Measurements from ENCODE around the gene EPX. TPM values are rescaled to one million over a fixed set of nuclear protein-coding genes. Genes with fewer than 3 reads are reported as not detected.

EPX gene
- total RNA-seq, 1 experiment from 2014 or later, result not detected

- no peak for DNase-seq (ENCODE audit: low read depth, low spot score)
- in situ Hi-C loops (cut with HindIII; ENCODE audit: low pct_unique_long_range_greater_than_20kb, low sequenced_read_pairs), result no loop called here
These were observed 15.8 kb downstream of the EPX start for GRCh38 chr17:58208344-58208743.

- DNase-seq (ENCODE audit: low read depth, low spot score), result peak; percentile 20
- in situ Hi-C loops (cut with HindIII; ENCODE audit: low pct_unique_long_range_greater_than_20kb, low sequenced_read_pairs), result no loop called here
These were observed 18.4 kb downstream of the EPX start for GRCh38 chr17:58210922-58211321.

- DNase-seq (ENCODE audit: low read depth, low spot score), result peak; percentile 49
- in situ Hi-C loops (cut with HindIII; ENCODE audit: low pct_unique_long_range_greater_than_20kb, low sequenced_read_pairs), result no loop called here
These were observed 23.2 kb downstream of the EPX start for GRCh38 chr17:58215685-58216084.

GRCh38 chr17:58217766-58218165, 25.2 kb downstream of the EPX start:
- no peak for DNase-seq (ENCODE audit: low read depth, low spot score)
- in situ Hi-C loops (cut with HindIII; ENCODE audit: low pct_unique_long_range_greater_than_20kb, low sequenced_read_pairs), result no loop called here

- peak; percentile 95 for DNase-seq (ENCODE audit: low read depth, low spot score)
- in situ Hi-C loops (cut with HindIII; ENCODE audit: low pct_unique_long_range_greater_than_20kb, low sequenced_read_pairs), result no loop called here
These were observed 26.7 kb downstream of the EPX start, which contains the start of gene MKS1 for GRCh38 chr17:58219007-58219788. TSS of gene MKS1 (minus strand) at chr17:58219255. CDS start at chr17:58219230, 25 bp downstream.

GRCh38 chr17:58219789-58220183, 27.3 kb downstream of the EPX start:
- peak; percentile 59 for DNase-seq (ENCODE audit: low read depth, low spot score)
- in situ Hi-C loops (cut with HindIII; ENCODE audit: low pct_unique_long_range_greater_than_20kb, low sequenced_read_pairs), result no loop called here

GRCh38 chr17:58224315-58224714, 31.8 kb downstream of the EPX start:
- no peak for DNase-seq (ENCODE audit: low read depth, low spot score)
- in situ Hi-C loops (cut with HindIII; ENCODE audit: low pct_unique_long_range_greater_than_20kb, low sequenced_read_pairs), result no loop called here

- DNase-seq (ENCODE audit: low read depth, low spot score), result no peak
- in situ Hi-C loops (cut with HindIII; ENCODE audit: low pct_unique_long_range_greater_than_20kb, low sequenced_read_pairs), result no loop called here
These were observed 35.2 kb downstream of the EPX start for GRCh38 chr17:58227733-58228132.

GRCh38 chr17:58228679-58229078, 36.2 kb downstream of the EPX start:
- DNase-seq (ENCODE audit: low read depth, low spot score), result no peak
- in situ Hi-C loops (cut with HindIII; ENCODE audit: low pct_unique_long_range_greater_than_20kb, low sequenced_read_pairs), result no loop called here

- in situ Hi-C loops (cut with HindIII; ENCODE audit: low pct_unique_long_range_greater_than_20kb, low sequenced_read_pairs), result no loop called here
- no peak for DNase-seq (ENCODE audit: low read depth, low spot score)
These were observed 36.9 kb downstream of the EPX start for GRCh38 chr17:58229384-58229783.

GRCh38 chr17:58229881-58230280, 37.4 kb downstream of the EPX start:
- in situ Hi-C loops (cut with HindIII; ENCODE audit: low pct_unique_long_range_greater_than_20kb, low sequenced_read_pairs), result no loop called here

GRCh38 chr17:58231641-58232040, 39.1 kb downstream of the EPX start:
- in situ Hi-C loops (cut with HindIII; ENCODE audit: low pct_unique_long_range_greater_than_20kb, low sequenced_read_pairs), result no loop called here
- no peak for DNase-seq (ENCODE audit: low read depth, low spot score)

More at GRCh38 chr17:58229881-58230280, 37.4 kb downstream of the EPX start:
- DNase-seq (ENCODE audit: low read depth, low spot score), result no peak

GRCh38 chr17:58232707-58233156, 40.2 kb downstream of the EPX start:
- in situ Hi-C loops (cut with HindIII; ENCODE audit: low pct_unique_long_range_greater_than_20kb, low sequenced_read_pairs), result no loop called here
- no peak for DNase-seq (ENCODE audit: low read depth, low spot score)

GRCh38 chr17:58233543-58233942, 41.0 kb downstream of the EPX start:
- in situ Hi-C loops (cut with HindIII; ENCODE audit: low pct_unique_long_range_greater_than_20kb, low sequenced_read_pairs), result no loop called here
- DNase-seq (ENCODE audit: low read depth, low spot score), result no peak

- no peak for DNase-seq (ENCODE audit: low read depth, low spot score)
- in situ Hi-C loops (cut with HindIII; ENCODE audit: low pct_unique_long_range_greater_than_20kb, low sequenced_read_pairs), result no loop called here
These were observed 42.0 kb downstream of the EPX start for GRCh38 chr17:58234512-58234911.

GRCh38 chr17:58235821-58236220, 43.3 kb downstream of the EPX start:
- in situ Hi-C loops (cut with HindIII; ENCODE audit: low pct_unique_long_range_greater_than_20kb, low sequenced_read_pairs), result no loop called here
- DNase-seq (ENCODE audit: low read depth, low spot score), result no peak

GRCh38 chr17:58236394-58236793, 43.9 kb downstream of the EPX start:
- in situ Hi-C loops (cut with HindIII; ENCODE audit: low pct_unique_long_range_greater_than_20kb, low sequenced_read_pairs), result no loop called here
- no peak for DNase-seq (ENCODE audit: low read depth, low spot score)

GRCh38 chr17:58238147-58238634, 45.7 kb downstream of the EPX start, which contains the start of gene LPO:
TSS of gene LPO (plus strand) at chr17:58238584. CDS start at chr17:58242980, 4,396 bp downstream.
- DNase-seq (ENCODE audit: low read depth, low spot score), result no peak
- in situ Hi-C loops (cut with HindIII; ENCODE audit: low pct_unique_long_range_greater_than_20kb, low sequenced_read_pairs), result no loop called here

GRCh38 chr17:58239987-58240386, 47.5 kb downstream of the EPX start:
- in situ Hi-C loops (cut with HindIII; ENCODE audit: low pct_unique_long_range_greater_than_20kb, low sequenced_read_pairs), result no loop called here
- no peak for DNase-seq (ENCODE audit: low read depth, low spot score)
